Erythroblast (primary cell): ENCODE measurements around the gene LHX2.

Source experiments
- DNase-seq, 2 experiments: peaks; one replicate each; lab custom pipeline; 2025; lab: John Stamatoyannopoulos, UW
- GATA1 ChIP-seq: IDR thresholded peaks from 2 replicates; pipeline ENCODE4 v1.6.1; 2011; ENCODE audit warnings: low read depth, mild to moderate bottlenecking, control low read depth, low read length, moderate library complexity
- POLR2A ChIP-seq: IDR thresholded peaks from 2 replicates; pipeline ENCODE4 v1.6.1; 2011; ENCODE audit warnings: mild to moderate bottlenecking, low read length

Gene LHX2

DNA sequence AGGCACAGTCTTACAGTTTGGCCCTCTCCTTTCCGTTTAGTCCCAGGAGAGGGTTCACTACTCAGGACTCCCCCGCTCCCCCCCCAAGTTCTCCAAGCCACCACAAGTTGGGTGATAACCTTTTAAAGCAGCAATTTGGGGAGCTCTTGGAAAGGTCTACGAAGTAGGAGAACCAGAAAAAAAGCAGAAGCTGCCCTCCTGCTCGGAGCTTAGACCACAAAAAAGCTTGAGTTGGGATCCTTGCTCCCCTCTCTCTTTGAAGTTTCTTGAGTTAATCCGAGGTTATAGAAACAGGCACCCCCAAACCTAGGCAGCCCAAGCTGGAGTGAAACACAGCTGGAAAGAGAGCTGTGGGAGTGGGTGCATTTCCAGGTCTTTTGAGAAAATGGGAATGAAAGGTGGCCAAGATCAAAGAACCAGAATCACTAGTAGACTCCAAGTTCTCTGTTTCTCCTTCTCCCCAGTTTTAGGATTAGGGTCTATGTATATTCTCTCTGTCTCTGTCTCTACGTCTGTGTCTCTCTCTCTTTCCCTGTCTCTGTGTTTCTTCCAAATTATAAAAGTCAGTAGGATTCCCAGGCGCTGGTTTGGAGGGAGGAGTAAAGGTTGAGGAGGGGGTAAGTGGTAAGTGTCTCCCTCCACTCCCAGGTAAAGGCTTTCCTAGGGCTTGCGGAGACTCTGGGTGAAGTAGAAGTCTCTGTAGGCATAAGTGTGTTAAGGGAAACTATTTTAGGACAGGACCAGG, 2.8 kb downstream of the LHX2 start:
- no peak for DNase-seq
- TF ChIP-seq GATA1, result no peak
- TF ChIP-seq POLR2A, result no peak

- TF ChIP-seq GATA1 (no peak), POLR2A (no peak)
- DNase-seq, result no peak
Measured at GRCh38 chr9:124014956-124015660, 3.5 kb downstream of the LHX2 start.

DNA sequence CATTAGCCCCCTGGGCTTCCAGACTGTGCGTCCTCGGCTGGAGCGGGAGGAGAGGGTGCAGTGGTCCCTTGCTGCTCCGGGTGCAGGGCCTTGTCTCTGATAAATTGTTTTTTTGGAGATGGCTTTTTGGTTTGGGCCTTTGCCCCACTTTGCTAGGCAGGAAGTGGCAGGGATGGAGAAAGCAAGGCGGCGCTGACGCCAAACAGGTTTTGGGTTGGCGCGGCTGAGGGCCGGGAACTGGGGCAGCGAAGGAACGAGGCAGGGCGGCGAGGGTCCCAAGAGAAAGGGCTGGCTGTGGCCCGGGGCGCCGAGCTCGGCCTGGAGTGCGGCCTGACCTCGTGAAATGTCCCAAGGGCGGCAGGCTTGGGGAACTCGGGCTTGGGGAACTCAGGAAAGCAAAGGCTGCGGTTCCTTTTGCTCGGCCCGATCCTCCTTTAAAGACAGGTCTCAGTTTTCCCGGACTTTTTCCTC, 4.1 kb downstream of the LHX2 start:
- TF ChIP-seq GATA1 (no peak), POLR2A (no peak)
- DNase-seq, result no peak

- DNase-seq, result no peak
Measured at GRCh38 chr9:124016175-124017050, 4.8 kb downstream of the LHX2 start.

GRCh38 chr9:124017051-124017928, 5.7 kb downstream of the LHX2 start:
- DNase-seq, result no peak
- no peak for TF ChIP-seq GATA1
- TF ChIP-seq POLR2A, result no peak

More at GRCh38 chr9:124016175-124017050, 4.8 kb downstream of the LHX2 start:
- TF ChIP-seq GATA1 (no peak), POLR2A (no peak)

GRCh38 chr9:124017929-124018729, 6.6 kb downstream of the LHX2 start:
- DNase-seq, result no peak
- TF ChIP-seq GATA1 (no peak), POLR2A (no peak)

DNA sequence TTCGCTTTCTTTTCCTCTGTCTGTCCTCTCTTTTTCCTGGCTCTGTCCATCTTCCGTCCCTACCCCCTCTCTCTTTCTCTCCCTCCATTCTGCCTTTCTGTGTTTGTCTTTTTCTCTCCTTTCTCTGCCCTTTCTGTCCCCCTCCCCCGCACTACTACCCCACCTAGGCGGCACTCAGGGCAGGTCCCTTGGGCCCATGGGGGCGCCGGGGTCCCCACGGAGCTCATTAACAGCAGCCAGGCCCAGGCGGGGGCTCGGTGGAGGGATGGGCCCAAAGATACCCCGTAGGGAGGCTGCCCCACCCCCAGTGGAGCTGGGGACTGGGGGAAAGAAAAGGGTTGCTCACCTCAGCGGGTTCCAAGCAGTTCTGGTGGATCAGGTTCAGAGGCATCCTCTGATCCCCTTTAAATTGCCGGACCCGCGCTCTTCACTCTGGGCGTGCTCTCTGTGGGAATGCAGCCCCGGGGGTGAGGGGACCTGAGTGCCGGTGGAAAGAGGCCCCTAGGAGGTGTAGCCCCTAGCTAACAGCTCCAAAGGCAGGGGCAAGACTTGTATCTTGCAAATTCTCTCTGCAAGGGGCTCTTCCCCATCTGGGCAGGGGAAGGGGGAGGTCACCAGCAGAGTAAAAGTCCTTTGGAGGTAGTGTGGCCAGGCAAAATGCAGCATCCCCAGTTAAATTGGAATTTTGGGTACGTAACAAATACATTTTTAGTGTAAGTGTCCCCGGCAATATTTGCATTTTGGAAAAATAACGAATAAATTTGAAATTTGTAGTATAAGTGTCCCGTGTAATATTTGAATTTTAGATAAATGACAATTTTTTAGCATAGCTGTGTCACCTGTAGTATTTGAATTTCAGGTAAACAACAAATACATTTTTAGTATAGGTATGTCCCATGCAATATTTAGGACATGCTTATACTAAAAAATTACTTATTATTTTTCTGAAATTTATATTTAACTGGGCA, 7.4 kb downstream of the LHX2 start:
- TF ChIP-seq POLR2A, result no peak
- no peak for TF ChIP-seq GATA1
- no peak for DNase-seq

DNA sequence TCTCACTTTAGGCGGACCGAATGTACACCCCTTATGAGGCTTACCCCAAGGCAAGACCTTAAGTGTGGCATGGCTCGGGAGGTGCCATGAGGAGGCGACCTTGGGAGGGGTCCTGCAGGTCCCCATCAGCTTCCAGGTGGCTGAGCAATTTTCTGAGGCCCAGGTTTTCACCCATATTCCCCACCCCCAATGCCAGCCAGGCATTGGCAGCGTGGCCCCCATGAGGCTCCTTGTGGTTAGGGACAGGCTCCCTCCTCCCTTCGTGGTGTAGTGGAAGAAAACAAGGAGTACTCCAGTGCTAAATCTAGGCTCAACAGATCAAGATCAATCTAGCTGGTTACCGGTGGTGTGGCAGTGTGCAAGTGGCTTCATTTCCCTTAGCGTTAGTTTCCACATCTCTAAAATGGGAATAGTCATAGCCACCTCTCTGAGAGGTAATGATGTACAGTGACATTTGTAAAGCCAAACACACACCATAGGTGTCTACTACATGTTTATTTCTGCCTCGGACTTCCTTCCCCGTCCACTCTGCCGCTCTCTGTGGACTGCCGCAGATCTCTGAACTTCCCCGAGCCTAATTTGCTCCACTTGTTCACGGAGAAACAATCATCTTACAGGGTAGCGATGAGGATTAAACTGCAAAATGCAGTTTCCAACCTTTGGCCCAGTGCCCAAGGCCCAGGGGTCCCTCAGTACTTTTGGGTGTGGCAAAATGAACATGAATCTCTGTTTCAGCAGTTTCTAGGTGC, 8.4 kb downstream of the LHX2 start:
- DNase-seq, result no peak
- TF ChIP-seq GATA1, result no peak
- no peak for TF ChIP-seq POLR2A

GRCh38 chr9:124020520-124021384, 9.2 kb downstream of the LHX2 start:
- TF ChIP-seq GATA1 (no peak), POLR2A (no peak)
- no peak for DNase-seq
